Ecto neural progenitor cell (in vitro differentiated cells): ENCODE data around the gene RCOR1.
A peak's percentile ranks its signal among the peaks of the same experiment; 100 is the strongest.
"Not testable (repeated sequence)": the region's sequence is repeated elsewhere in the genome, so short reads cannot be mapped to it uniquely, and the experiment has no call there.

Experiments
- DNase-seq: peaks from one replicate; pipeline ENCODE4 v3.0.0-alpha.2; 2018; ENCODE audit warnings: low spot score

The RCOR1 gene

DNA sequence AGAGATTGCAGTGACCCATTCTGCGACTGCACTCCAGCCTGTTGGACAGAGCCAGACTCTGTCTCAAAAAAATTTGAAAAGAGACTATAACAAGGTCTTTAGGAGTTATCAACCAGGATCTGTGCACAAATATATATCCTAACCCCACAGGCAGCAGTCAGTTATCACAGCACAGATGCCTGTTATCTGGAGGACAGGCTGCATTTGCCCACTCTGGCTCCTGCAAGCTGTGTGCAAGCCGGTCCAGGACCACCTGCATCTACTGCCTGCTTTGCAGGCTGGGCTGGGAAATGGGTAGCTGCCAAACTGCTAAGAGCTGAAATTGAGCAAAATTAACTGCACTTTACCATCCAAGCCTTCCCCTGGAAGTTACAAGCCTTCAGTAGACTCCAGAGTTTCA is 21.4 kb upstream of the RCOR1 start:
- no peak for DNase-seq

DNA sequence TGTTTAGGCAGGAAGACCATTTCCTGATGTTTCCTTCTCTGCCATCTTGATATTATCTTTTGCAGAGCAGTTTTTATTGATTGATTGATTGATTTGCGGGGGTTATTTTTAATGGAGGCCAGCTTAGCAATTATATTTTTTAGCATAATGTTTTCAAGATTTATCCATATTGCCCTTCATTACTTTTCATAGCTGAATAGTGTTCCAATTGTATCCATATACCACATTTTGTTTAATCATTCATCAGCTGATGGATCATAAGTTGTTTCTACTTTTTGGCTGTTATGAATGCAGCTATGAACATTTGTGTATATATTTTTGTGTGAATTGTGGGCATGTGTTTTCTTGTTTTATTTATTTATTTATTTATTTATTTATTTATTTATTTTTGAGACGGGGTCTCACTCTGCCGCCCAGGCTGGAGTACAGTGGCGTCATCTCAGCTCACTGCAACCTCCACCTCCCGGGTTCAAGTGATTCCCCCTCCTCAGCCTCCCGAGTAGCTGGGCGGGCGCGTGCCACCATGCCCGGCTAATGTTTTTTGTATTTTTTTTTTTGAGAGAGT is 20.9 kb upstream of the RCOR1 start:
- DNase-seq = no peak

DNA sequence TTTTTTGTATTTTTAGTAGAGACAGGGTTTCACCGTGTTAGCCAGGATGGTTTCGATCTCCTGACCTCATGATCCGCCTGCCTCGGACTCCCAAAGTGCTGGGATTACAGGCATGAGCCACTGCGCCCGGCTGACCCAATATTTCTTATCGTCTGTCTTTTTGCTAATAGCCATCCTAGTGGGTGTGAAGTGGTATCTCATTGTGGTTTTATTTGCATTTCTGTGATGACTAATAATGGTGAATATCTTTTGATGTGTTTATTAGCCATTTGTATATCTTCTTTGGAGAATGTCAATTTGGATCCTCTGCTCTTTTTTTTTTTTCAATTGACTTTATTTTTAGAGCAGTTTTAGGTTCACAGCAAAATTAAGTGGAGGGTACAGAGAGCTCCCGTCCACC is 19.3 kb upstream of the RCOR1 start:
- not testable (repeated sequence) for DNase-seq

DNA sequence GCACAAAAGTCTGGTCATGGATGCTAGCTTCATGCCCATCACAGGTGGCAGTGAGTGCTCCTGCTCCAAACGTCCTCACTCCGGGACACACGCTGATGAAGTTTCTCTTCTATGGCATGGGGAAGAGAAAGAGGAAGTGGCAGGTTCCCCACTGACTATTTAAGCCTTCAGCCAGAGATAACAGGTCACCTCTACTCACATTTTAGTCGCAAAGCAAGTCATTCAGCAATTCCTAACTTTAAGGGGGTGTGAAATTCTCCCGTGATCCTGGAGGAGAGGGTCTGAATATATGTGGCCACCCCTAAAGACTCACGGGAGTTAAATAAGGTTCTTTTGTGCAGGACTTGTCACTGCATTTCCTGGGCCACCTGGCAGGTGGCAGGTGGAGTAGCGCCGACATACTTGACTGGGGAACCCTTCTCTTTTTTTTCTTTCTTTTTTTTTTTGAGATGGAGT is 18.8 kb upstream of the RCOR1 start:
- DNase-seq = no peak

DNA sequence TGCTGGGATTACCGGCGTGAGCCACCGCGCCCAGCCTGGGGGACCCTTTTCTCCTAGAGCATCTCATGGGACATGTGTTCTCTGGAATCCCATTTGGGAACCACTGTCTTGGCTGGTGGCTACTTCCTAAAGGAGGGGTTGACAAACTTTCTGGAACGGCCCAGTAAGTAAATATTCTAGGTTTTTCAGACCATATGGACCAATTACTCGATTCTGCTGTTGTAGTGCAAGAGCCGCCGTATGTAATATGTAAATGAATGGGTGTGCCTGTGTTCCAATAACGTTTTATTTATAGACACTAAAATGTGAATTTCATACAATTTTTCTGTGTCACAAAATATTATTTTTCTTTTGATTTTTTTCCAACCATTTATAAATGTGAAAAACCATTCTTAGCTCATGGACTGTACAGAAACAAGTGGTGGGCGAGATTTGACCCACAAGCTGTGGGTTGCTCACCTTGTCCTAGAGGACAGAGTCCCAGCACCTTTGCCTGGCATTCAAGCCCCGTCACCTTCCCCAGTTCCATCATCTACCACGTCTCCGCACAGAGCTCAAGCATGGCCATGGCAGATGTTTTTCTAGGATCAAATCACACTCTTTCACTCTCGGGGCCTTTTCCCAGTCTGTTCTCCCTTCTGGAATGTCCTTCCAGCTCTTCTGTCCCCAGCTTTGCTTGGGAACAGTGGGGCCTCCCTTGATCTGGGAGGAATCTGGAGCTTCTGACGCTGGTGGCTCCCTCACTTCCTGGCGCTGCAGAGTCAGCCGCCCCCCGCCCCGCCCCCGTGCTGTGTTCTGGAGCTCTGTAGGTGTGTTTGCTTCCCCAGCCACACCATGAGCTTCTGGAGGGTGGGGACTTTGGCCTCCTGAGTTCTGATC is 17.9 kb upstream of the RCOR1 start:
- DNase-seq = no peak

DNA sequence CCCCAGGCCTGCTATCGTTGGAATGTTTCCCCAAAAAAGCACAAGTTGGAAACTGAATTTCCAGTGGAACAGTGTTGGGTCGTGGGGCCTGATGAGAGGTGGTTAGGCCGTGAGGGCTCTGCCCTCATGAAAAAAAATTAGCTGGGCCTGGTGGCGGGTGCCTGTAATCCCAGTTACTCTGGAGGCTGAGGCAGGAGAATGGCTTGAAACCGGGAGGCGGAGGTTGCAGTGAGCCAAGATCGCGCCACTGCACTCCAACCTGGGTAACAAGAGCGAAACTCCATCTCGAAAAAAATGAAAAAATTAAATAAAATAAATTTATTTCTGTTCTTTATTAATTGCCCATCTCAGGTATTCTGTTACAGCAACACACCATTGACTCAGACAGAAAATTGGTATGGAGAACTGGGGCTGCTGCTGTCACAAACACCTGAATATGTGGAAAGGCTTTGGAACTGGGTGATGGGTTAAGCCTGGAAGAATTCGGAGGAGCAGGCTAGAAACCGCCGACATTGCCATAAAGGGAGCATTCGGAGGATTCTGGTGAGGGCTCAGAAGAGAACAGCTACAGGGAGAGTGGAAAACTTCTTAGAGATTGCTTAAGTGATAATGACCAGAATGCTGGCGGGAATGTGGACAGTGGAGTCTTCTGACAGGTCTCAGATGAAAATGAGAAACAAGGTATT is 17.1 kb upstream of the RCOR1 start:
- DNase-seq = no peak

DNA sequence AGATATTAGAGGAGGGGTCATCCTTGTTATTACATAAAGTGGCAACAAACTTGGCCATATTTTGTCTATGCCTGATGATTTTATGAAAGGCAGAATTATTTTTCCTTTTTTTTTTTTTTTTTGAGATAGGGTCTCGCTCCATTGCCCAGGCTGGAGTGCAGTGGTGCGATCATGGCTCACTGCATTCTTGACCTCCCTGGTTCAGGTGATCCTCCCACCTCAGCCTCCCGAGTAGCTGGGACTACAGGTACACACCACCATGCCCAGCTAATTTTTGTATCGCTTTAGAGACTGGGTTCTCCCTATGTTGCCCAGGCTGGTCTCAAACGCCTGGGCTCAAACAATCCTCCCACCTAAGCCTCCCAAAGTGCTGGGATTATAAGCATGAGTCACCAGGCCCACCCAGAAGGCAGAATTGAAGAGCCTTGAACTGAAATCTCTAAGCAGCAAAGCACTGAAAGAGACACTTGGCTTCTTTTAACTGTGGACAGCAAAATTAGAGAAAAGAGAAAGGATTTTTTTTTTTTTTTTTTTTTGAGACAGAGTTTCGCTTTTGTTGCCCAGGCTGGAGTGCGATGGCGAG is 16.5 kb upstream of the RCOR1 start:
- DNase-seq = not testable (repeated sequence)

DNA sequence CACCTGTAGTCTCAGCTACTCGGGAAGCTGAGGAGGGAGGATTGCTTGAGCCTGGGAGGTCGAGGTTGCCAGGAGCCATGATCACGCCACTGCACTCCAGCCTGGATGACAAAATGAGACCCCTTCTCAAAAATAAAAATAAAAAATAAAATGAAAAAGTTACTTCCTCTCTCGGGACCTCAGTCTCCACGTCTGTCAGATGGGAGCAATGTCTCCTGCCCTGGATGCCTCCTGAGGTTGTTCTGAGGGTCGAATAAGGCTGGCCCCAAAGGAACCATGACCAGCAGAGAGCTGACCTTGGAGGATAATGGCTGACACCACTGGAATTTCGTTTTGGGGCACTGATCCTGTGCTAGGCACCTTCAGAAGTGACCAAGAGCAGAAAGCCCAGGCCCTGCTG is 13.6 kb upstream of the RCOR1 start:
- no peak for DNase-seq

DNA sequence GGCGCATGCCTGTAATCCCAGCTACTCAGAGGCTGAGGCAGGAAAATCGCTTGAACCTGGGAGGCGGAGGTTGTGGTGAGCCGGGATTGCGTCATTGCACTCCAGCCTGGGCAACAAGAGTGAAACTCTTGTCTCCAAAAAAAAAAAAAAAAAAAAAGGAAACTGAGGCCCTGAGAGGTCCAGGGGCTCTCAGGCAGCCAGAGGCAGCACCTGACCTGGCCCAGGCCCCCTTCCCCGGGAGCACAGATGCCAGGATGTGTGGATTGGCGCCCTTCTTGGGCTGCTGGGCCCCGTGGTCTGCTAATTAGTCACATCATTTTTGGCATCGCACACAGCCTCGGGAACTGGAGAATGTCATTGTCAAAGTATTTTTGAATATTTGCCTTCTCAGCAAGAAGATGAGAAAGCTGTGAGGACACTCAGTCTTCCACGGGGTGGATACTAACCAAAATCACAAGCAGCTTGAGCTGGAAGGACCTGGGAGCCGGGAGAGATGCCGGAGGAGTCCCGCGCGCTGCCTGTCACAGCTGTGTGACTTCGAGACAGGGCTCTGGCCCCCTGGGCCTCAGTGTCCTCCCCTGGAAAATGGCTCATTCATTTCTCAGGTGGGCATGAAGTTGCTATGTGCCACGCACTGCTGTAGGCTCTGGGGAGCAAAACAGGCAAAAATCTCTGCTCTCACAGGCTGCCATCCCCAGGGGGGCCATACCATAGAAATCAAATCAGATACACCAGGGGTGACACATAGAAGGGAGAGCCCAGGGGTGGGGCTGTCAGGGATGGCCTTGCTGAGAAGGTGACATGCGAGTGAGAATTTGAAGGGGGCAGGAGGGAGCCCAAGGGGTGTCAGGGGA is 12.5 kb upstream of the RCOR1 start:
- DNase-seq = no peak

DNA sequence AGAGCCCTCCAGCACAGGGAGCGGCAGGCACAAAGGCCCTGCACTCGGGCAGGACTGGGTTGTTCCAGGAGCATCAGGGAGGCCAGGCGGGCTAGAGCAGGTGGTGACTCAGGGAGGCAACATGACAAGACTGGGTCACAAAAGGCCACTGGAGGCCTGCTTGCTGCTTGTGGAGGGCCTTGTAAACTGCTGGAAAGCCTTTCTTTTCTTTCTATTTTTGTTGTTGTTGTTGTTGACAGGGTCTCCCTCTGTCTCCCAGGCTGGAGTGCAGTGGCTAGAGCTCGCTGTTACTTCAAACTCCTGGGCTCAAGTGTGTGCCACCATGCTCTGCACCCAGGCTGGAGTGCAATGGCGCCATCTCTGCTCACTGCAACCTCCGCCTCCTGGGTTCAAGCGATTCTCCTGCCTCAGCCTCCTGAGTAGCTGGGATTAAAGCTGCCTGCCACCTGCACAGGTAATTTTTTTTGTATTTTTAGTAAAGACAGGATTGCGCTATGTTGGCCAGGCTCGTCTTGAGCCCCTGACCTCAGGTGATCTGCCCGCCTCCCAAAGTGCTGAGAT is 11.8 kb upstream of the RCOR1 start:
- no peak for DNase-seq

DNA sequence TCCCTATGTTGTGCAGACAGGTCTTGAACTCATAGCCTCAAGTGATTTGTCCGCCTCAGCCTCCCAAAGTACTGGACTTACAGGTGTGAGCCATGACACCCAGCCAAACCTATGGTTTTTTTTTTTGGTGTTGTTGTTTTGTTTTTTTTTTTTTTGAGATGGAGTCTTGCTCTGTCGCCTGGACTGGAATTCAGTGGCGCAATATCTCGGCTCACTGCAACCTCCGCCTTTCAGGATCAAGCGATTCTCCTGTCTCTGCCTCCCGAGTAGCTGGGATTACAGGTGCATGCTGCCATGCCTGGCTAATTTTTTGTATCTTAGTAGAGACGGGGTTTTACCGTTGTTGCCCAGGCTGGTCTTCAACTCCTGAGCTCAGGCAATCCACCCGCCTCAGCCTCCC is 11.3 kb upstream of the RCOR1 start:
- no peak for DNase-seq

DNA sequence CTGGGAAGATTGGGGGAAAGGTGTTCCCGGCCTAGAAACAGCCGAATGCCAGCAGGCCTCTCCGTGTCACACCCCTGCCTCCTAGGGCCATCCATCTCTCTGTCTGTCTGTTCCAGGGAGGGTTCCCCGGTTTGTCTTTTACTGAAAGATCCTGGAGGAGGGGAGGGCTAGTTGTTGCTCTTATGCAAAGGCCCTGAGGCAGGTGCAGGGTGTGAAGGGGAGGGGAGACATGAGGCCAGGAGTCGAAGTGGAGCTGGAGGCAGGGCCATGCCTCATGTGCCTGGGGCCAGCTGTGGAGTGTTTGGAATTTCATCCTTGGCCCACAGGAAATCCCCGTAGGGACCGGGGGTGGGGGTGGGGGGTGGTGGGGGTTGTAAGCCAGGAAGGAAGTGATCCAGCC is 8.7 kb upstream of the RCOR1 start:
- no peak for DNase-seq

DNA sequence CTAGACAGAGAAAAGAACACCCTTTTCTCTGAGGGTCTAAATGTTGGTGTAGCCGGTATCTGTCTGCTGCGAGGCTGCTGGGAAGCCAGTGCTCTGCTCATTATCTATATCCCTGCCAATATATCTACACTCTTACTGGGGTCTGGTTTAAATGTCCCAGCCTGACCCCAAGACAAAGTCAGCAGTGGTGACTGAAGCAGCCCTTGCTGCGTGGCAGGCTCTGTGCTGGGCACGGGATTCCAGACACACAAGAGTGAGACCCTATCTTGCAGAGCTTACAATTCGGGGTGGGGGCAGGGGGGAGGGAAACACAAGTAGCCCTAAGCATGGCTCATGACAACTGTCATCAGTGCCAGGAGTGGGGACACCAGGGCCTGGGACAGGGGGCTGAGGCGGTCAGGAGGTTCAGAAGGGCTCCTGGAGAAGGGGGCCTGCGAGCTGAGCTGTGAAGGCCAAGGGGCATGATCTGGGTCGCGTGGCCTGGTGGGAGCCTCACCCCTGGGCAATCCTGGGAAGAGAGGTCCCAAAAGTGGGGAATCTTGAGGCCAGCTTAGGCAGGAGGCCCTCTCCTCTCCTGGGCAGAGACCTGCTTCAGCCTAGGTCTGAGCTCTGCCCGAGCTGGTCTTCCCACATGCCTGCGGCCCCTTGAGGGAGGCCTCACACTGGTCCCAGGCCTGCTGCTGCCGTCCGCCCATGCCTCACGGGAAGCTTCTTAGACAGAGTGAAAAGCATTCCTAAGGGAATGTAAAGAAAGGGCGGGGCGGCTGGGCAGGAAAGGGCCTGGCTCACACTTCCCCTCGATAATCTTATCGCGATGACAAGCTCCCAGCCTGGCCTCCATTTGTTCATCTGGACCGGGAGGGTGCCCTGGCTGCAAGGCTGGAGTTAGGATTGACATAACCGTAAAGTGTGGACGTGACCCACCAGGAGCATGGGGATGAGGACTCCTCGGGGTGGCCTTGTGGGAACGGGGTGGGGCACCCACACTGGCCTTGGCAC is 7.3 kb upstream of the RCOR1 start:
- peak; percentile 86 for DNase-seq

DNA sequence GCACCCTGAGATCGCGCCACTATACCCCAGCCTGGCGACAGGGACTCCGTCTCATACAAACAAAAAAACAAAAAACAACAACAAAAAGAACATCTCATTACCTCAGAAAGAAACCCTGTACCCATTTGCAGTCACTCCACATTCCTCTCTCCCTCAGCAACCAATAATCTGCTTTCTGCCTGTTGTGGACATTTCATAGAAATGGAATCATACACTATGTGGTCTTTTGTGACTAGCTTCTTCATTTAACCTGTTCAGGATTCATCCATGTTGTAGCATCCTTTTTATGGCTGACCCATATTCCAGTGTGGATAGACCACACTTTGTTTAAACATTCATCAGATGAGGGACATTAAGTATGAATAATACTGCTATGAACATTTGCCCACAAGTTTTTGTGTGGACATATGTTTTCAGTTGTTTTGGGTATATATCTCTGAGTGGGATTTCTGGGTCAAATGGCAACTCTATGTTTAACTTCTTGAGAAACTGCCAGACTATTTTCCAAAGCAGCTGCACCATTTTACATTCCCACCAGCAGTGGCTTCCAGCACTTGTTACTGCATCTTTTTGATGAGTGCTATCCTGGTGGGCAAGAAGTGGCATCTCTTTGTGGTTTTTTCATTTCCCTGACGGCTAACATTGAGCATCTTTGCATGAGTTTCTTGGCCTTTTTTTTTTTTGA is 5.9 kb upstream of the RCOR1 start:
- no peak for DNase-seq

DNA sequence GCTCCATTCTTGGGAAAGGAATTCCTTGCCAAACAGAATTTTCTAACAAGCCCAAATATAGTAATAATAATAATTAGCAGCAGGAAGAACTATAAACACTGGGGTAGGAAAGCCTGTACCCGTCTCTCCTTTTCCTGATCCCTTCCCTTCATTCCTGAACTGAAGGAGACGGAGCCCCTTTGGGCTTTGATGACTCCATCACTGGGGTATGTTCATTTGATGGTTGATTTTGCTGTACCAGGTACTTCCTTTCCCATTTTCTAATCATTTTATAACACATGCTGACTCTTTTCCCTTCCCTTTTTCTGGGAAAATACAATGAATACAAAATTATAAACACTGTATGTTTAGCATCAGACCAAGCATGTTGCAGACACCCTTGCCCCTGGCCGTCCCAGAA is 3.6 kb upstream of the RCOR1 start:
- DNase-seq = no peak

DNA sequence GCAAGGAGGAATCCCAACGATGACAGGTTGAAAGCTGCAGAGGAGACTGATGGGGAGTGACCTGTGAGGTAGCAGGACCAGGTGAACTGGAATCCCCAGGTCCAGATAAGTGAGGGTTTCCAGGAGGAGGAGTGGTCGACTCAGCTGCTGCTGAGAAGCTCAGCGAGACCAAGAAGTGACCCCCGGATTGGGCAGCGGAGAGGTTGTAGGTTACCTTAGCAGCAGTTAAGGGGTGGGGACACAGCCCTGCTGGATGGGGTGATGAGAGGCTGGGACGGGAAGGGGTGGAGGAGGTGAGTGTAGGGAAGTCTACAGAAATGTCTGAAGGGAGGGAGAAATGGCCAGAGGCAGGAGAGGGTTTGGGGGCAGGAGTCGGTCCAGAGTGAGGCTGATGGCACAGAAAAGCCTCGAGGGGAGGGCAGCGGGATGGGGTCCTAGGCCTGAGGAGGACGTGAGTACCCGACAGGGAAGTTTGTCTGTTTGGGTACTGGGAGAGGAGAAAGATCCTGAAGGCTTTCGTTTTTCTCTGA is 2.6 kb upstream of the RCOR1 start:
- DNase-seq = no peak

DNA sequence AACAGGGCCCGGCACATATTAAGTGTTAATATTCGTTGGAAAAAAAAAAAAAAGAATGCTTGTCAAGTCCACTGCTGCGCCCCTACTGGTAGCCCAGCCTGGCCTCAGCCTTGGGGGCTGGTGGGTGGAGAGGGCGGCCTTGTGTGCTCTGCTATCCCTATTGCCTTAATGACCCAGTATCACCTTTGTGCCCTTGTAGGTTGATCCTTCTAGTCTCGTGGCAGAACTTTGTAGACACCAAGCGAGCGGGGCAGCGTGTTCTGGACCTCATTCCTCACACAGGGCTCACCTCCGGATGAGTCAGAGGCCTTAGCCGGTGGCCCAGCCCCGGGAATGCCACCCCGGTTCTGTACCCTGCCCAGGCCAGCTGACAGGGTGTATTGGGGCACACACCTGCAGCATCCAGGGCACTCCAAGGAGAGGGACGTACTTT is 1.8 kb upstream of the RCOR1 start:
- DNase-seq = no peak

DNA sequence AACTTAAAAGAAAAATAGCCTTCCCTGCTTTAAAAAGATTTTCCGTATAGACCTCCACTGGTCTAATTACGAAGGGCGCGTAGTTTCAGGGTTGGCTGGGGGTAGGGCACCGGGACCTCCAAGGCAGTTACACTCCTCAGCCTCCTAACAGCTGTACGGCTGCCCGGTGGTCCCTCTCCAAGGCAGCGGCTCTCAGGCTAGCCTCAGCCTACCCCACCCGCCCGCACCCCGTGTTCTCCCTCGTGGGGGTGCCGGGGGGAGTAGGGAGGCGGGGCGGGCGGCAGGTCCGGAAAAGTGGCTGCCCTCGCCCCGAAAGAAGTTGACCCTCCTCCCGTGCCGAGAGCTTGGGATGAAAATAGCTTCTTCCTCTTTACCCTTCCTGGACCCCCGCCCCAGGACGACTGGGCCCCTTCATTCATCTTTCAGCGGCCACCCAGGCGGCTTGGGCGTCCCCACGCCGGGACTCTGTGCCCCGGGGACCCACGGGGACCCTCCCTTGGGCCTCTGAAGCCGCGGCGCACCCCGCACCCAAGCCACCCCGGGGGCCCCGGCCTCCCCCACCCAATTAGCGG is 991 bp upstream of the RCOR1 start:
- DNase-seq = peak; percentile 76

DNA sequence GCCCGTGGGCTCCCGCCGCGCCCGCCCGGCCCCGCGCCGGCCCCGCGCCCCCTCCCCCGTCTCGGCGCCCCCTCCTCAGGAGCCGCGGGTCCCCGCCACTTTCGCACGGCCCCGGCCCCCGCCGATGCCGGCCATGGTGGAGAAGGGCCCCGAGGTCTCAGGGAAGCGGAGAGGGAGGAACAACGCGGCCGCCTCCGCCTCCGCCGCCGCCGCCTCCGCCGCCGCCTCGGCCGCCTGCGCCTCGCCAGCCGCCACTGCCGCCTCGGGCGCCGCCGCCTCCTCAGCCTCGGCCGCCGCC is 263 bp downstream of the RCOR1 start:
- no peak for DNase-seq
